HG03521 (cell line): ENCODE data around the gene C14orf180.
"Not testable (repeated sequence)": the region's sequence is repeated elsewhere in the genome, so short reads cannot be mapped to it uniquely, and the experiment has no call there.

ENCODE experiments used
- ATAC-seq: cut with Tn5 transposase; IDR thresholded peaks from one replicate; pipeline ENCODE4 v1.9.1; 2021; ENCODE audit warnings: mild to moderate bottlenecking, moderate library complexity; ENCODE audit not compliant: unreplicated experiment

C14orf180 gene

DNA sequence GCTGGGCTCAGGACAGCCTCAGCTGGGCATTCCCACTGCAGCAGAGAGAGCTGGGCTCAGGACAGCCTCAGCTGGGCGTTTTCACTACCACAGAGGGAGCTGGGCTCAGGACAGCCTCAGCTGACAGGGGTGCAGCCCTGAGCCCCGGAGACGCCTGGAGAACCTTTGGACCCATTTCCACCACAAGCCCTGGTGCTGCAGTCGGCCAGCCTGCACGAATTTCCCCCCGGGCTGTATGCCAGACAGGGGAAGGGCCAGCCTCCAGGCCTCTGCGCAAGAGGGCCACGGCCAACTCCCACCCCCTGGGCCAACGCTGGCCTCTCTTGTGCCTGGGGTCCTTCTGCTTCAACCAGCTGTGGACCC, 2.6 kb upstream of the C14orf180 start:
- ATAC-seq, result no peak

GRCh38 chr14:104577426-104577825, 2.1 kb upstream of the C14orf180 start:
- ATAC-seq, result no peak

- ATAC-seq, result no peak
Measured at GRCh38 chr14:104577847-104578301, 1.7 kb upstream of the C14orf180 start.

DNA sequence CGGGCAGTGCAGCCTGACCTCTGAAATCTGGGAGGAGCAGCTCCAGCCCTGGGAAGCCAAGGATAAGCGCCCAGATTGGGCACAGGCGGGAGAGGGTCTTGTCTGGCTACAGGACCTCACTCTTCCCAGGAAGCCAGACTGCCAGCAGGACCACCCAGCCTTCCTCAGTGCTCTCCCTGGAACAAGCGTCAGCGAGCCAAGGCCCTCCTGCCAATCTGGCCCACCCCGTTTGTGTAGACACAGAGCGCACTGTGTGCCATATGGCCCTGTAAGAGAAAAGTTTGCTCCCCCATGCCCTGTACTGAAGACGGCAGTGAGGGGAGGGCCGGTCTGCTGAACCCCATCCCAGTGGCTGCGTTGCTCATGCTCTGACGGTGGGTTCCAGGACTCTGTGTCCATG, 1.2 kb upstream of the C14orf180 start:
- no peak for ATAC-seq

- not testable (repeated sequence) for ATAC-seq
Measured at GRCh38 chr14:104579939-104580338, 375 bp downstream of the C14orf180 start.

DNA sequence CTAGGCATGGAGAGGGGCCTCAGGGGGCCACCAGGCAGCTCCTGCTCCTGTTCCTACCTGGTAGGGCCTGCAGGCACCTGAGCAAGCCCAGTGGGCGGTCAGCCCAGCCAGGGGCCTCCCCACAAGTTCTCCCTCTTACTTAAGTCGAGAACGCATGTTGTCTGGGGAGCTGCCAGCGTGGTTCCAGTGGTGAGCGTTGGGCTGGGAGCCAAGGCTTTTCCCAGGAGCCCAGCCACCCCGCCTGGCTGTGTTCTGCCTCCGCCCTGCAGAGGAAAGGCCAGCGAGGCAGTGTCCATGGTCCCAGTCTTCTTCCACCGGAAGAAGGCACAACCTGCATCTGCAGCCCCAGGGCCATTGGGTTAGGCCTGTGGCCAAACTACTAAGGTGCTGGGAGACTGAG, 1.4 kb downstream of the C14orf180 start:
- ATAC-seq, result no peak

DNA sequence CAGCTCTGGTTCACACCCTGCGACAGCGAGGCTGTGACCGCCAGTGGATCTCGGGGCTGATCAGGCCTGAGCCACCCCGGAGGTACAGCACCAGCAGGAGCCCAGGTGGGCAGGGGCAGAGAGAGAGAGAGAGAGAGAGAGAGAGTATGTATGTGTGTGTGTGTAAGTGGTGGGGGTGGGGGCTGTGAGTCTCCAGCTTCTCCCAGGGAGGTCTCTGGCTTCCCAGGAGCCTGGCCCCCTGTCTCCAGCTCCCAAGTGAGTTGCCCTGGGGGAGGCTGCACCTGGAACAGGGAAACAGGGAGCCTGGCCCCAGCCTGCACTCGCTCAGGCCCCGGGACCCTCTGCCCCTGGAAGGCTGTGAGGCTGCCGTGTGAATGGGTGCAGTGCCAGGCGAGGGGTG, 2.0 kb downstream of the C14orf180 start:
- no peak for ATAC-seq

- ATAC-seq, result no peak
Measured at GRCh38 chr14:104582005-104582404, 2.4 kb downstream of the C14orf180 start.

DNA sequence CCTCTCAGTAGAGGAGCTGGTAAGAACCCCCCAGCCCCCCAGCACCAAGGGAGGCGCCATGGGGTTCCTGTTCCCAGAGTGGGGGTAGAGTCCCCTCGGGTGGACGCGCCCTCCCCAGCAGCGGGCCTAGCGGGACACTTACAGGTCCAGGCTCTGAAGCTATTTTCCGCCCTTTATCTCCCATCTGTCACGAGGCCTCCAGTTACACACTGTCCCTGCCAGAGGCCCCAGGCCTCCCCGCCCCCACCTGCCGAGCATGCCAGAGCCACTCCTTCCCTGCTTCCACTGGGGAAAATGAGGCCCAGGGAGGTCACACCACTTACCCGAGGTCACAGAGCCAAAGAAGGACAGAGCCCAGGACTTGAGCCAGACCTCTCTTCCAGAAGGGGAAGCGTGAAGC, 3.1 kb downstream of the C14orf180 start:
- ATAC-seq, result no peak

- no peak for ATAC-seq
Measured at GRCh38 chr14:104583424-104584306, 4.1 kb downstream of the C14orf180 start.

DNA sequence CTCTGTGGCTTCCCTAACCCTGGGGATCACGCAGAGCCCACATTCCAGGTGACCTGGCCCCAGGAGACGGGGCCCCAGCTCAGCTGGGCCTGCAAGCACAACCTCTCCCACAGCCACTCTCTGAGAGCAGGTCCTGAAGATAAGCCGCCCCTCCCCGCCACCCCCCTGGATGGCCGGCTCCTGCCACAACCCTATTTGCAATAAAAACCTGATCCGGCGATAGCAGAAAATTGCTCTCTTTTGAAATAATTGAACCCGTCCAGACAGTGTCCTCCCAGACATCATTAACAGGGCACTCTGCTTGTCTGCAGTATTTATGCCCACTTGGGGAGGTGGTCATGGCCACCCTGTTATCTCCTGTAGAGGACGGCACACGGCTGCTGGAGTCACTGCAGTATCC, 5.0 kb downstream of the C14orf180 start:
- ATAC-seq, result no peak

DNA sequence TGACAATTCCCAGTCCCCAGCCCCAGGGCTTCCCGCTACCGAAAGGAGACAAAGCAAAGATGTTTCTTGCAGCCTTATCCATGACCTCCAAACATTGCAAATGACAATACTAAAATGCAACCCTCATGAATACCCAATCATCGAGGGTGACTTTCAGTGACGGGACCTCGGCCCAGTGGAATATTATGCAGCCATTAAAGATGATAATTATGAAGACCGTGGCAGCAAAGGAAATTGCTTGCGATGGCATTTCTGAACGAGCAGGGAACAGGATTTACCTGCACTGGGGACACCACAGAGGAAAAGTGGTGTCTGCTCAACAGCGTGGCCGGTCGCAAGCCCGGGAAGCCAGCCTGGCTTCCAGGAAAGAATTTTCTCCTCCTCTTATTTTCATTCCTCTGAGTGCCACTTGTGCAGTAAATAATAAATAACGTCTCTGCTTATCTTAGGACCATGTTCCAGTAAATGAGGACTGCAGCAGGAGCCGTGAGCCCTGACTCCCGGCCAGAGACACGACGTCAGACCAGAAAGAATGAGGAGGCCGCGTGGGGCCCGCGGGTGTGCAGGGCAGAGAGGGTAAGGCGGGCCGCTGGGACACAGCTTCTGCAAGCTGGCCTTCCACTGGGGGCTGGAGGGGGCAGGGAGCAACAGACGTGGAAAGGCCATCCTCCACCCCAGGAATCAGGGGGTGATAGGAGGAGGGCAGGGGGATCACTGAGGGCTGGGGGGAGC, 6.6 kb downstream of the C14orf180 start:
- no peak for ATAC-seq

DNA sequence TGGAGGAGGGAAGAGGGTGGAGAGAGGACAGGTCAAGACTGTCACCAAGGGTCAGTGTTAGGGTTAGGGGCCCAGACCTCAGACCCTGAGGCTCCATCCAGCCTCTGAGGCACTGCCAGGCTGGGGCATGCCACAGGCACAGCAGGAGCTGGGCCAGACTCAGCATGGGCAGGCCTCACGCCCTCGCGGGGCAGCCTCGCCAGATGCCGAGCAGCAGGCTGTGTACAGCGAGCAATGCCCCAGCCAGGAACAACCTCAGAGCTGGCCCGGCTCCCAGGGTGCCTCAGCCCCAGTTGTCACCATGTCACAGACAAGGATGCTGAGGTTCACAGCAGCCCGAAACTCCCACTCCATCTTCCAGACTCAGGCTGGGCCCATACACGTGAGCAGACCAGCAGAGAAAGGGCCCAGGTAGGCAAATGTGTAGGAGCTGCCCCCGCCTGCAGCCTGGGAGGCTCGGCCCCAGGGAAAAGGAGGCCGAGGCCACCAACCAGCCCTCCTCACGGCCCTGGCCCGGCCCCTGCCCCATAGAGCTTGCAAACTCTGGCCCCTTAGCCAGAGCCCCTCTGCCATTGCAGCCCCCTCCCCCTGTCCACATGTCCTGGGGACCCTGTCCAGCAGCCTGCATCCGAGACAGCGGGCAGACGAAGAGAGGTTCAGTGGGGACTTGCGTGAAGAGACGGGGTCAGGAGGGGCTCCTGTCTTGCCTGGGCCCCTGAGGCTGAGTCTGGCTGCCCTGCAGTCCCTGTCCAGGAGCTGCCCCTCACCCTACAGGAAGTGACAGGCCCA, 7.5 kb downstream of the C14orf180 start:
- ATAC-seq, result no peak

DNA sequence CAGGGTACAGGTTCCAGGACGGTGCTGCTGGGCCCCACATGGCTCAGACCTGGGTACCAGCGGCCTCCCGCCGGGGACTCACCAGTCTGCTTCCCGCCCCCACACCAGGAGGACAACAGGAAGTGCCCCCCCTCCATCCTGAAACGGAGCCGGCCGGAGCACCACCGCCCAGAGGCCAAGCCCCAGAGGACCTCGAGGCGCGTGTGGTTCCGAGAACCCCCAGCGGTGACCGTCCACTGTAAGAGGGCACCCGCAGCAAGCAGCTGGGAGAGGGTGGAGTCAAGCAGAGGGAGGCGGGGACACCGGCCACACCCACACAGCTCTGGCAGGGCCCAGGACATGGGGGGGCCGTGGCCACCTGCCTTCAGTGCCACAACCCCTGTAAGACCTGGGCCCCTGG, 8.1 kb downstream of the C14orf180 start:
- ATAC-seq, result no peak

- no peak for ATAC-seq
Measured at GRCh38 chr14:104588066-104588857, 8.7 kb downstream of the C14orf180 start.

GRCh38 chr14:104589338-104590195, 10.0 kb downstream of the C14orf180 start:
- ATAC-seq, result no peak

DNA sequence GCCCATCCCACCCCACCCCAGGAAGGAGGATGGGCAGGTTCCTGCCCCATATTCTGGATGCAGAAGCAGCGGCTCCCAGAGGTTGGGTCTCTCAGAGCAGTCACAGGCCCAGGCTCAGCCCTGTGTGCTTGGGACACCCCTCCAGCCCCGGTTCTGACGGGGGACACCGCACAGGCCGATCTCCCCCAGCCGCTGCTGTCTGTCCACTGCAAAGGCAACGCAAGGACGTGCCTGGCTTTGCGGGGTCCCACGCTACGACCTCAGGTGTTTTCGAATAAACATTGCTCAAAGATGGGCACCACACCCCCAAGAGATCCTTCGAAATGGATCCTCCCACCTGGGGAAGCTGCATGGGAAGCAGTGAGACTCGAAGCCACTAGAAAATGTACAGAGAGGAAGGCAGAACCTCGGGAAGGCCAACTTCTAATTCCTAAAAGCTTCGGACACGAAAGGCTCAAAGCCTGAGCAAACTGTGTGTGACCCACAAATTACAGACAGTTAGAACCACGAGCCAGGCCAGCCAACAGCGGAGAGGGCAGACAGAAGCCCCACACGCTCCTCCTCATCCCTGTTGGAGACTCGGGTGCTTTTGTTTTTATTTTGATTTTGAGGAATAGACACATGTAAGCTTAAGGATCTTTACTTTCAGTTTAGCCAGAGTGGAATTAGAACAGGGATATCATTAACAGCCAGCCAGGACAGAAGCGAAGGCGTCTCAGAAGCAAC, 10.8 kb downstream of the C14orf180 start:
- no peak for ATAC-seq

DNA sequence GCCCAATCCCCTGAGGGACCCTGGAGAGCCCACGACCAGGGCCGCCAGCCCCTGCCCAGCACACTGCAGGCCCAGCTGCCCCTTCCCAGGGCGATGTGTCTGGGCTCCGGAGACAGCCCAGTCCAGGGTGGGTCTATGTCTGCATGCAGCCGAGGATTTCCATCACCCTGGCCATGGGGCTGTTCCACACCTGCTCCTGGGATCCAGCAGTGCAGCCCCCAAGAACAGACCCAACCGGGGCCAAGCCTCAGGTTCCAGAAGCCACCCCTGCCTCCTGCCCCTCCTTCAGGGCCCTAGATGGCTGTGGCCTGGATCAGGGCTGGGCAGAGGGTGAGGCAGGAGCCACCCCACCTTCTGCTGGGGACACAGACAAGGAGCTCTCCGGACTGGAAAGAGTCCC, 11.5 kb downstream of the C14orf180 start:
- ATAC-seq, result no peak
